A673 (cell line): ENCODE results near the gene IL12RB2. TPM values are rescaled to one million over a fixed set of nuclear protein-coding genes. Genes with fewer than 3 reads are reported as not detected.

Experiments
- BruUV-seq: library from RNA; stranded (reverse); fragments of 400-500 nt; replicated peaks from 2 replicates; lab custom pipeline; 2021; lab: Mats Ljungman, UMichigan
- CTCF ChIA-PET: fragments of 300-600 bp; sonication (Branson Sonifier 250); formaldehyde crosslinking; loops from one replicate; lab custom pipeline; 2022; ENCODE audit warnings: antibody characterized with exemption; lab: Charles Lee
- POLR2A ChIA-PET: fragments of 300-600 bp; sonication (Branson Sonifier 250); formaldehyde crosslinking; loops from one replicate; lab custom pipeline; 2022; ENCODE audit warnings: antibody characterized with exemption; ENCODE audit not compliant: low non-redundant PET; lab: Charles Lee
- DNase-seq: peaks from one replicate; pipeline ENCODE4 v3.0.0-alpha.2; 2015; ENCODE audit warnings: low spot score
- H3K27ac ChIP-seq: fragments of 200-600 bp; sonication (generic); 2 replicates; pipeline ENCODE4 v1.5.1; 2016; ENCODE audit warnings: mixed run types, low read depth, mild to moderate bottlenecking, mixed read lengths, antibody characterized with exemption, low read length; ENCODE audit not compliant: poor library complexity, severe bottlenecking
- H3K27me3 ChIP-seq: fragments of 200-600 bp; sonication (generic); replicated peaks from 2 replicates; pipeline ENCODE4 v1.6.1; 2017; ENCODE audit warnings: mixed run types, low read depth, mild to moderate bottlenecking, mixed read lengths, antibody characterized with exemption, low read length; ENCODE audit not compliant: insufficient read depth, poor library complexity
- H3K36me3 ChIP-seq: fragments of 200-600 bp; sonication (generic); 2 replicates; pipeline ENCODE4 v1.6.1; 2016; ENCODE audit warnings: mixed run types, mild to moderate bottlenecking, mixed read lengths, antibody characterized with exemption, low read length; ENCODE audit not compliant: insufficient read depth, poor library complexity, severe bottlenecking
- H3K4me1 ChIP-seq: fragments of 200-600 bp; sonication (generic); 2 replicates; pipeline ENCODE4 v1.6.1; 2017; ENCODE audit warnings: mixed run types, mild to moderate bottlenecking, mixed read lengths, antibody characterized with exemption, low read length; ENCODE audit not compliant: insufficient read depth, poor library complexity, severe bottlenecking
- H3K4me3 ChIP-seq: fragments of 200-600 bp; sonication (generic); 2 replicates; pipeline ENCODE4 v1.5.1; 2016; ENCODE audit warnings: low read depth, mixed run types, mild to moderate bottlenecking, mixed read lengths, low read length; ENCODE audit not compliant: poor library complexity, severe bottlenecking
- H3K9me3 ChIP-seq: fragments of 200-600 bp; sonication (generic); 2 replicates; pipeline ENCODE4 v1.6.1; 2016; ENCODE audit warnings: mixed run types, low read depth, mild to moderate bottlenecking, mixed read lengths, antibody characterized with exemption, low read length; ENCODE audit not compliant: poor library complexity, severe bottlenecking
- CTCF ChIP-seq: fragments of 300-800, 200-600 bp; sonication (generic); conservative IDR thresholded peaks from 2 replicates; pipeline ENCODE4 v1.5.1; 2017; ENCODE audit warnings: low read depth, mild to moderate bottlenecking, antibody characterized with exemption, low read length, moderate library complexity, mixed read lengths
- EZH2 ChIP-seq: fragments of 200-600 bp; sonication (generic); IDR thresholded peaks from 2 replicates; pipeline ENCODE4 v1.6.1; 2017; ENCODE audit warnings: borderline replicate concordance, low read depth, mild to moderate bottlenecking, mixed read lengths, antibody characterized with exemption, low read length; ENCODE audit not compliant: poor library complexity, severe bottlenecking
- intact Hi-C: fragments of 100-400 bp; cut with micrococcal nuclease; formaldehyde crosslinking; loops from one replicate; pipeline ENCODE4 v1.10.0; 2022; ENCODE audit not compliant: unreplicated experiment
- total RNA-seq: library from RNA; stranded (reverse); gene quantifications from 2 replicates; pipeline ENCODE4 v1.2.3, GENCODE V29; 2021

Gene IL12RB2
- total RNA-seq, 1 experiment from 2014 or later: 0.39 TPM

- no peak for DNase-seq
- no peaks in the 10 kb centered on the region for H3K4me1 ChIP-seq
- TF ChIP-seq EZH2 (no peak), CTCF (no peak)
- intact Hi-C loops: no loop called here
- no peaks in the 10 kb centered on the region for H3K27me3 ChIP-seq
- ChIA-PET CTCF (no interaction called here), POLR2A (no interaction called here)
- no peaks in the 10 kb centered on the region for H3K36me3 ChIP-seq
- BruUV-seq: no TSS peak
- no peaks in the 10 kb centered on the region for H3K9me3 ChIP-seq
- H3K4me3 ChIP-seq: no peak overlapping the region
- no peak overlapping the region for H3K27ac ChIP-seq
These were observed 16.4 kb downstream of the IL12RB2 start for GRCh38 chr1:67324068-67324467.

DNA sequence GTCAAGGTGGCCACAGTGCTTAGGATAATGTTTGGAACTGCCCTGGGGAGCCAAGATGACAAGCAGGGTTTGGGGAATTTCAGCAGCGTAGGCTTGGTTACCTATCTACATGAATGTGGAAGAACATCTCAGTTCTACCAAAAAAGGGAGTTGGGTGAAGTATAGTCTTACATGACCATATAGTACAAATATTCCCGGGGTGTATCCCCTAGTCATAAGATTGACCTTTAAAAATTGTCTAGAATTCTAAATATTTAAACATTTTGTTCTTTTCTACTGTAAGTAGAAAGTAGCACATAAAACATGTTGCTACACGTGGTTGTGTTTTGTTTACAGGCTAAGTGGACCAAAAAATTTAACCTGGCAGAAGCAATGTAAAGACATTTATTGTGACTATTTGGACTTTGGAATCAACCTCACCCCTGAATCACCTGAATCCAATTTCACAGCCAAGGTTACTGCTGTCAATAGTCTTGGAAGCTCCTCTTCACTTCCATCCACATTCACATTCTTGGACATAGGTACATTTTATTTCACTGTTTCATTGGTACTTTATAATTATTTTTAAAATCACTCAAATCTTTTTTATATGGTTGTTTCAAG lies 20.3 kb downstream of the IL12RB2 start:
- no peaks in the 10 kb centered on the region for H3K36me3 ChIP-seq
- no peaks in the 10 kb centered on the region for H3K27me3 ChIP-seq
- no peaks in the 10 kb centered on the region for H3K9me3 ChIP-seq
- TF ChIP-seq EZH2: no peak
- no peak for TF ChIP-seq CTCF
- no TSS peak for BruUV-seq
- H3K4me1 ChIP-seq: no peaks in the 10 kb centered on the region
- no peak overlapping the region for H3K27ac ChIP-seq
- intact Hi-C loops: no loop called here
- DNase-seq: no peak
- ChIA-PET POLR2A (no interaction called here), CTCF (interaction anchor here (0.5 kb wide), 1 partner anchor 142 kb away, joined by 4 read pairs; no protein-coding TSS in a partner anchor)
- H3K4me3 ChIP-seq: no peak overlapping the region

- no peak overlapping the region for H3K27ac ChIP-seq
- TF ChIP-seq EZH2 (no peak), CTCF (no peak)
- BruUV-seq: no TSS peak
- no peaks in the 10 kb centered on the region for H3K4me1 ChIP-seq
- no peak for DNase-seq
- H3K9me3 ChIP-seq: no peaks in the 10 kb centered on the region
- intact Hi-C loops: no loop called here
- no peaks in the 10 kb centered on the region for H3K36me3 ChIP-seq
- H3K4me3 ChIP-seq: no peak overlapping the region
- H3K27me3 ChIP-seq: no peaks in the 10 kb centered on the region
- ChIA-PET POLR2A (interaction anchor here (0.6 kb wide), 1 partner anchor 954 kb away, joined by 3 read pairs; no protein-coding TSS in a partner anchor), CTCF (no interaction called here)
These were observed 25.2 kb downstream of the IL12RB2 start for GRCh38 chr1:67332653-67333529.
